Neural progenitor cell (in vitro differentiated cells): ENCODE measurements around the gene GABPB2. TPM values are rescaled to one million over a fixed set of nuclear protein-coding genes. Genes with fewer than 3 reads are reported as not detected.

Experiments
- DNase-seq: peaks from one replicate; pipeline ENCODE4 v3.0.0-alpha.2; 2016; ENCODE audit warnings: low spot score
- H2AFZ ChIP-seq: fragments of 200-600 bp; sonication (generic); replicated peaks from 2 replicates; pipeline ENCODE4 v1.6.1; 2016; ENCODE audit warnings: antibody characterized with exemption
- H3F3A ChIP-seq: fragments of 200-600 bp; sonication (generic); 2 replicates; pipeline ENCODE4 v1.6.1; 2016; ENCODE audit warnings: antibody characterized with exemption, low read depth
- H3K27ac ChIP-seq: fragments of 200-600 bp; sonication (generic); 2 replicates; pipeline ENCODE4 v1.5.1; 2016; ENCODE audit warnings: mild to moderate bottlenecking
- H3K27me3 ChIP-seq: fragments of 200-600 bp; sonication (generic); 2 replicates; pipeline ENCODE4 v1.6.1; 2016; ENCODE audit warnings: mild to moderate bottlenecking, moderate library complexity
- H3K36me3 ChIP-seq: fragments of 200-600 bp; sonication (generic); 2 replicates; pipeline ENCODE4 v1.5.1; 2016
- H3K4me1 ChIP-seq: fragments of 200-600 bp; sonication (generic); 2 replicates; pipeline ENCODE4 v1.6.1; 2016; ENCODE audit warnings: mixed run types
- H3K4me2 ChIP-seq: fragments of 200-600 bp; sonication (generic); 2 replicates; pipeline ENCODE4 v1.6.1; 2016
- H3K4me3 ChIP-seq: fragments of 200-600 bp; sonication (generic); 2 replicates; pipeline ENCODE4 v1.5.1; 2016
- H3K79me2 ChIP-seq: fragments of 200-600 bp; sonication (generic); 2 replicates; pipeline ENCODE4 v1.6.1; 2016; ENCODE audit warnings: low read depth
- H3K9ac ChIP-seq: fragments of 200-600 bp; sonication (generic); 2 replicates; pipeline ENCODE4 v1.6.1; 2016
- H3K9me3 ChIP-seq: fragments of 200-600 bp; sonication (generic); 2 replicates; pipeline ENCODE4 v1.5.1; 2016; ENCODE audit warnings: low read depth
- H4K20me1 ChIP-seq: fragments of 200-600 bp; sonication (generic); 2 replicates; pipeline ENCODE4 v1.6.1; 2016; ENCODE audit warnings: low read depth
- H3K27ac Mint-ChIP-seq: 3 replicates; pipeline ENCODE4 v1.8.0; 2021; ENCODE audit warnings: mixed read lengths
- H3K27me3 Mint-ChIP-seq: 2 replicates; pipeline ENCODE4 v1.8.0; 2022; ENCODE audit warnings: low read depth, mild to moderate bottlenecking, inconsistent platforms, moderate library complexity, mixed read lengths; ENCODE audit not compliant: insufficient read depth
- H3K36me3 Mint-ChIP-seq: 3 replicates; pipeline ENCODE4 v1.8.0; 2021; ENCODE audit warnings: mixed read lengths
- H3K4me1 Mint-ChIP-seq: 3 replicates; pipeline ENCODE4 v1.8.0; 2021; ENCODE audit warnings: mixed read lengths
- H3K4me3 Mint-ChIP-seq: 3 replicates; pipeline ENCODE4 v1.8.0; 2021; ENCODE audit warnings: mild to moderate bottlenecking, moderate library complexity, mixed read lengths
- H3K9me3 Mint-ChIP-seq: 3 replicates; pipeline ENCODE4 v1.8.0; 2020; ENCODE audit warnings: mixed read lengths
- EZH2 ChIP-seq: fragments of 200-600 bp; sonication (generic); IDR thresholded peaks from 2 replicates; pipeline ENCODE4 v1.6.1; 2017; ENCODE audit warnings: antibody characterized with exemption, mild to moderate bottlenecking, moderate library complexity
- EZH2phosphoT487 ChIP-seq: fragments of 200-600 bp; sonication (generic); IDR thresholded peaks from 2 replicates; pipeline ENCODE4 v1.6.1; 2017; ENCODE audit warnings: antibody characterized with exemption
- total RNA-seq: library from RNA; depleted of rRNA; stranded (reverse); fragments of >200 nt; gene quantifications from 2 replicates; pipeline ENCODE4 v1.2.3, GENCODE V29; 2015; ENCODE audit warnings: low replicate concordance
- TF ChIP-seq, protein P1 (sequence below): fragments of 200-600 bp; sonication (generic); IDR thresholded peaks from 2 replicates; pipeline ENCODE4 v1.5.1; 2017; ENCODE audit warnings: antibody characterized with exemption, mild to moderate bottlenecking

GABPB2 gene
- total RNA-seq, 1 donor from 2014 or later = 6.9 TPM

- Histone ChIP-seq H3F3A (peaks cover 3% of the 10 kb centered on the region), H3K4me2 (no peak overlapping the region), H4K20me1 (no peaks in the 10 kb centered on the region), H3K9ac (no peak overlapping the region), H3K9me3 (no peaks in the 10 kb centered on the region), H3K27ac (no peak overlapping the region), H3K79me2 (no peaks in the 10 kb centered on the region), H3K36me3 (no peaks in the 10 kb centered on the region), H3K4me1 (peaks cover 8% of the 10 kb centered on the region), H2AFZ (no peak overlapping the region), H3K4me3 (no peak overlapping the region), H3K27me3 (peaks cover 4% of the 10 kb centered on the region)
- Mint-ChIP-seq H3K4me3 (no peak overlapping the region), H3K27ac (peak overlapping the region; percentile 9), H3K4me1 (peaks cover 8% of the 10 kb centered on the region), H3K27me3 (peaks cover 9% of the 10 kb centered on the region), H3K9me3 (no peaks in the 10 kb centered on the region), H3K36me3 (no peaks in the 10 kb centered on the region)
- no peak for TF ChIP-seq EZH2phosphoT487
- no peak for TF ChIP-seq EZH2
- TF ChIP-seq, protein P1, sequence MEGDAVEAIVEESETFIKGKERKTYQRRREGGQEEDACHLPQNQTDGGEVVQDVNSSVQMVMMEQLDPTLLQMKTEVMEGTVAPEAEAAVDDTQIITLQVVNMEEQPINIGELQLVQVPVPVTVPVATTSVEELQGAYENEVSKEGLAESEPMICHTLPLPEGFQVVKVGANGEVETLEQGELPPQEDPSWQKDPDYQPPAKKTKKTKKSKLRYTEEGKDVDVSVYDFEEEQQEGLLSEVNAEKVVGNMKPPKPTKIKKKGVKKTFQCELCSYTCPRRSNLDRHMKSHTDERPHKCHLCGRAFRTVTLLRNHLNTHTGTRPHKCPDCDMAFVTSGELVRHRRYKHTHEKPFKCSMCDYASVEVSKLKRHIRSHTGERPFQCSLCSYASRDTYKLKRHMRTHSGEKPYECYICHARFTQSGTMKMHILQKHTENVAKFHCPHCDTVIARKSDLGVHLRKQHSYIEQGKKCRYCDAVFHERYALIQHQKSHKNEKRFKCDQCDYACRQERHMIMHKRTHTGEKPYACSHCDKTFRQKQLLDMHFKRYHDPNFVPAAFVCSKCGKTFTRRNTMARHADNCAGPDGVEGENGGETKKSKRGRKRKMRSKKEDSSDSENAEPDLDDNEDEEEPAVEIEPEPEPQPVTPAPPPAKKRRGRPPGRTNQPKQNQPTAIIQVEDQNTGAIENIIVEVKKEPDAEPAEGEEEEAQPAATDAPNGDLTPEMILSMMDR = no peak
- DNase-seq = no peak
These were observed 54.3 kb downstream of the GABPB2 start for GRCh38 chr1:151124763-151125403.

DNA sequence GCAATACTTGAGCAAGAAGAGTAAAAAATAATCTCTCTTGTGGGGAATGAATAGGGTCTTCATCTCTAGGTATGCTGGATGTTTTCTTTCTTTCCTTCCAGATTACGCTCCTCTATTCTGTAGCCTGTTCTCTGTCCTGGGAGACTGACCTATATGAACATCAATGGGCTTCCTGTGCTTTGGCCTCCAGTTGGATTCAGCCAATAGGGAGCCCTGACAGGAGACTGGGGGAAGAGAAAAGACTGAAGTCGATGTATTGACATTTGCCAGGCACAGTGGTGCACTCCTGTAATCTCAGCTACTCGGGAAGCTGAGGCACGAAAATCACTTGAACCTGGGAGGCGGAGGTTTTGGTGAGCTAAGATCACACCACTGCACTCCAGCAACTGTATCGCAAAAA is 58.2 kb downstream of the GABPB2 start:
- H3K27ac Mint-ChIP-seq = no peak overlapping the region

DNA sequence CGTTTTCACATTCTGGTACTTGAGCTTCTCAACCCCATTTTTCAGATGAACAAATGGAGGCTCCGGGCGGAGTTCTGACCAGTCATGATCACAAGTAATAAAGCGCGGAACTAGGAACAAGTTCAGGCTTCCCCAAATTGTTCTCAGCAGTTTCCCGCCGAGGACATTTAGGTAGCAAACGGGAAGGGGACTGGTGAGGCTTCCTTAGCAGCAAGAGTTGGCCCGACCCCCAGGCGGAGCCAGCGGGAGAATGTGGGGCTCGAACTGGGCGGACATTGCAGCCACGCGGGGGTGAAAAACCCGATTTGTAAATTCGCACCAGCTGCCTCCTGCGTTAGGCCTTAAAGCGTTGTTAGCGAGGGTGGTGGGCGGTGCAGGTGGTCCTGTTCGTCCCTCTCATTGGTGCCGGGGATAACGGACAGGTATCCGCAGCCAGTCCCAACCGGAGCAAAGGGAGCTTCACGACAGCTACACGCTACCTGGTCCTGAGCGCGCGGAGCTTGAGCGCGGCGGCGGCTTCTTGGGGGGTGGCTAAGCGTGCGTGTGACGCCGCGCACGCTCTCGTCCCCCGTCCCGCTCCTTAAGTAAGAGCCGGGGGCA is 60.5 kb downstream of the GABPB2 start:
- Histone ChIP-seq H3K9me3 (no peaks in the 10 kb centered on the region), H3K27ac (no peak overlapping the region), H3K9ac (no peak overlapping the region), H3K4me1 (peaks cover 11% of the 10 kb centered on the region), H3K36me3 (no peaks in the 10 kb centered on the region), H3K4me3 (peak overlapping the region; percentile 33), H2AFZ (peak overlapping the region; percentile 87), H3K4me2 (peak overlapping the region; percentile 74), H4K20me1 (no peaks in the 10 kb centered on the region), H3K79me2 (no peaks in the 10 kb centered on the region), H3F3A (peaks cover 29% of the 10 kb centered on the region), H3K27me3 (peaks cover 52% of the 10 kb centered on the region)
- DNase-seq = peak; percentile 95
- Mint-ChIP-seq H3K27me3 (peaks cover 16% of the 10 kb centered on the region), H3K36me3 (peaks cover 13% of the 10 kb centered on the region), H3K9me3 (no peaks in the 10 kb centered on the region), H3K4me1 (peaks cover 11% of the 10 kb centered on the region), H3K4me3 (peak overlapping the region; percentile 67), H3K27ac (no peak overlapping the region)
- TF ChIP-seq, protein P1 = no peak
- TF ChIP-seq EZH2phosphoT487 (no peak), EZH2 (no peak)

More for the DNA sequence above, 58.2 kb downstream of the GABPB2 start:
- peaks cover 43% of the 10 kb centered on the region for H3K27me3 ChIP-seq
- H3K36me3 Mint-ChIP-seq = peaks cover 6% of the 10 kb centered on the region
- no peak overlapping the region for H3K4me3 Mint-ChIP-seq
- no peaks in the 10 kb centered on the region for H3K9me3 Mint-ChIP-seq
- TF ChIP-seq EZH2phosphoT487 = no peak
- TF ChIP-seq, protein P1 = no peak
- no peak for TF ChIP-seq EZH2
- H3K4me3 ChIP-seq = no peak overlapping the region
- peak; percentile 22 for DNase-seq
- no peak overlapping the region for H3K27ac ChIP-seq
- no peaks in the 10 kb centered on the region for H3K36me3 ChIP-seq
- H3F3A ChIP-seq = peaks cover 29% of the 10 kb centered on the region
- H3K4me2 ChIP-seq = no peak overlapping the region
- H3K27me3 Mint-ChIP-seq = peaks cover 12% of the 10 kb centered on the region
- no peaks in the 10 kb centered on the region for H3K79me2 ChIP-seq
- peaks cover 18% of the 10 kb centered on the region for H3K4me1 ChIP-seq
- H3K9me3 ChIP-seq = no peaks in the 10 kb centered on the region
- peaks cover 19% of the 10 kb centered on the region for H3K4me1 Mint-ChIP-seq
- no peak overlapping the region for H2AFZ ChIP-seq
- H3K9ac ChIP-seq = no peak overlapping the region
- H4K20me1 ChIP-seq = no peaks in the 10 kb centered on the region
